NCI-H2196 treated with DMSO at 0.1 percent for 48 hours (cell line): Measurements from ENCODE around the gene OVOL1.
"Not testable (repeated sequence)": the region's sequence is repeated elsewhere in the genome, so short reads cannot be mapped to it uniquely, and the experiment has no call there.

Source experiments
- DNase-seq: peaks from one replicate; lab custom pipeline; 2025; ENCODE audit not compliant: unreplicated experiment; lab: John Stamatoyannopoulos, UW

Gene OVOL1

DNA sequence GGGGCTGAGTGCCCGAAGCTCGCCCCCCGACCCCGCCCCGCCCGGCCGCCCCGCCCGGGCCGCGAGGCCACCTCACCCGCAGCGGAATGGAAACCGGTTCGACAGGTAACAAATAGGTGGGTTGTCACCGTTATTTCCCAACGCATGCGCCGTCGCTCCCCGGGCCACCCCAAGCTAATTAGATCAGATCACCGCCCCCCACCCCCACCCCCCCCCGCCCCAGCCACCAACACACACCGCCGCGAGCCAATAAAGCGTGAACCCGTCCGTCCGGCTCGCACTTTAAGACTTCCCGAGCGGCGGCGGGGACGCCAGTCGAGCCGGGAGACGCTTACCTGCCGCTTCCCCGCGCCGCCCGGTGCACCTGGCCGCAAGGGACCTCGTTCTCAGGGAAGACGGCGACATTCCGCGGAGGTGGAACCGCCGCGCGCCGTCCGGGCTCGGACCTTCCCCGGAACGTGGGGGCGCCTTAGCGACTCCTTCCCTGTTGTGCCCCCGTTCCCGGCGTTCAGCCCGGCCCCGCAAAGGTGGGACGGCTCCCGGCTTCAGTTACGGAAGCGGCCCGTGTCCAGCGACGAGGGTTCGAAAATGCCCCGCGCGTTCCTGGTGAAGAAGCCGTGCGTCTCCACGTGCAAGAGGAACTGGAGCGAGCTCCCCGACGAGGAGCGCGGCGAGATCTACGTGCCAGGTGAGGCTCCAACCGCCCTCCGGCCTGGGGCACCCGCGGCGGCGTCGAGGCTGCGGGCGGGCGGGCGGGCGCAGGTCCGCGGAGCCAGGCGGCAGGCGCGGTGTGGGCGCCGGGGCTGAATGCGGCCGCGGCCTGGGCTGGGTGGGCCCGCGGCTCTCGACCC, at the start of gene OVOL1:
TSS of gene OVOL1 (plus strand) at position 278 of the 851 bp plus-strand sequence. CDS start at position 589, 311 bp downstream.
- DNase-seq = peak; percentile 36

DNA sequence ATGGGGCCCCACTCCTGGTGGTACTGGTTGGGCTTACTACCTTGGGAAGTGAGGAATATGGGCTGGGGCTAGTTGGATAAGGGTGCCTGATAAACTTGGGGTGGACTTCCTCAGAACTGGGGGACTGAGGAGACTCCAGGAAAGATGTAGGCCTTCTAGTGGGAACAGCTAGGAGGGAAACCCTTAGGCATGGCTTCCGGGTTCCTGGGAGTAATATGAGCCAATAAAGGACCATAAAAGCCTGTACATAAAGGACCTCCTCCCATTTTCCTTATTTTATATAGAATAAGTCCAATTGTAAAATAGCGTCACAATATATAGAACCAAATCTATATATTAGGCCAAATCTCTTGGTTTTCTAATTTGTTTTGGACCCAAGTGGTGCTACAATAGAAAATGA, 47.8 kb upstream of the OVOL1 start:
- no peak for DNase-seq

DNA sequence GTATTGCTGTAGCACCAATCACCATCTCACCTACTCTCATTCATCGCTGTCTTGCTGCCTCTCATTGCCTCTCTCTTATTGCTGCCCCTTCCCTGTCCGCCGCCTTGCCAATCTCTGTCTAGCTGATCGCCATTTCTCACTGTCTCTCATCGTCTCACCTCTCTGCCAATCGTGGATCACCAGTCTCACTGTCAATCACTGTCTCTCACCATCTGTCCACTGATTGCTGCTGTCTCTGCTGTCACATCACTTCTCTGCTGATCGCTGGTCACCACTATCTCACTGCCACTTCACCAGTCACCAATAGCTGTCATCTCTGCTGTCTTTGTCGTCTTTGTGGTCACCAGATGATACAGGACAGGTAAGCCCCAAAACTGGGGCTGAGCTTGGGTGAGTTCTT, 45.7 kb upstream of the OVOL1 start:
- no peak for DNase-seq

DNA sequence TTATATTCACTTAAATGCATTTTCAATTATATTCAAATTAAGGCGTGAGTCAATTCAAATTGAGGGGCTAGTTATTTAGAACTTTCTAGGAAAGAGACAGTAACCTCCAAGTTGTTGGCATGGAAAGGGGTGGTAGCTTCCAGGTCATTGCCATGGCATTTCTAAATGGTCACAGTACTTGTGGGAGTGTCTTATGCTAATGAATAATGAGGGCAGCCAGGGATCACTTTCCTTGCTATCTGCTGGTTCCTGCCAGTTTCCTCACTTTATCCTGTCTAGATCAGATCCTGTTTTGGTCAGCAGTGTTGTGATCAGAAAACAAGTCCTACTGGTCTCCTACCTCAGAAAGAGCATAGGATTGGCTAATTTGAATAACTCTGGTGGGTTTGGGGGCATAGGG, 44.5 kb upstream of the OVOL1 start:
- DNase-seq = no peak

DNA sequence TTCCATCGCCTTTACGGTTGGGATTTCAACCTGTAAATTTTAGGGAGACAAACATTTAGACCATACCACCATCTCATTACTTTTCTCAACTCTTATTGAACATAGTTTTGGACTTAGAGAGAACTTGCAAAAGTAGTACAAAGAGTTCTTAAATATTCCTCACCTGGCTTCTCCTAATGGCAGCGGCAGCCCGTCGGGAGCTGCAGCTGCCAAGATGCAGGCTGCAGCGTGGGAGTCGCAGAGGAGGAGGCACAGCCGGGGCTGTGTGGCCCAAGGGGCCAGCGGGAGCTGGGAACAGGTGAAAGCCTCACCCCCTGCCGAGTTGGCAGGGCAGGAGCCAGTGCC, 43.2 kb upstream of the OVOL1 start:
- DNase-seq = no peak

- no peak for DNase-seq
Observed at GRCh38 chr11:65744026-65744698, 42.7 kb upstream of the OVOL1 start.

DNA sequence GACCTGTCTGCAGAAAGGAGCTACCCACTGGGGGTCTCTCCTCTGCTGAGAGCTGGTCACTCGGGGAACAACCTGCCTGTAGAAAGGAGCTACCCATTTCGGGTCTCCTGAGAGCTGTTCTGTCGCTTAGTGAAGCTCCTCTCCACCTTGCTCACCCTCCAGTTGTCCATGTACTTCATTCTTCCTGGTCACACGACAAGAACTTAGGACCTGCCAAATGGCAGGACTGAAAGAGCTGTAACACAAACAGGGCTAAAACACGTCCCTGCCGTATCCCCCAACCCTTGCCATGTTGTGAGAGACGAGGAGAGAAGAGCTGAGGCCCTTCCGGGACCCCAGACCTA, 42.2 kb upstream of the OVOL1 start:
- DNase-seq = no peak

DNA sequence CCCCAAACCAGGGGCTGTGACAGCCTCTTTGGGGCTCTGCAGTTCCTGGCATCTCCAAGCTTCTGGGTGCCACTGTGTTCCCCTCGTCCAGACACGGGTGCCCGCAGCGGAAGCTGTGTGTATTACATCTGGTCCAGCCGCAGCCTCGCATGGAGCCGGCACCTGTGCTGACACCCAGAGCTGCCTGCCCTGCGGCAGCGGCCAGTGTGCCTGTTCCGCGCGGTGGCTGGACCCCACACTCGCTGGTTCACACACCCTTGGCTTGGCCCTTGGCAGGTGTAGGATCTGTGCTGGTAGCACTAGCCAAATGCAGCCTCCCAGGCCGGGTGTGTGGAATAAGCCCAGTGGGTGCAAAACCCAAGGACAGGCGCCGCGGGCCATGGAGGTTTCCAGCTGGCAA, 41.8 kb upstream of the OVOL1 start:
- DNase-seq = no peak

DNA sequence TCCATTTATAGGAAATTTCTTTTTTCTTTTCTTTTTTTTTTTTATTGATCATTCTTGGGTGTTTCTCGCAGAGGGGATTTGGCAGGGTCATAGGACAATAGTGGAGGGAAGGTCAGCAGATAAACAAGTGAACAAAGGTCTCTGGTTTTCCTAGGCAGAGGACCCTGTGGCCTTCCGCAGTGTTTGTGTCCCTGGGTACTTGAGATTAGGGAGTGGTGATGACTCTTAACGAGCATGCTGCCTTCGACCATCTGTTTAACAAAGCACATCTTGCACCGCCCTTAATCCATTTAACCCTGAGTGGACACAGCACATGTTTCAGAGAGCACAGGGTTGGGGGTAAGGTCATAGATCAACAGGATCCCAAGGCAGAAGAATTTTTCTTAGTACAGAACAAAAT, 24.7 kb upstream of the OVOL1 start:
- not testable (repeated sequence) for DNase-seq

- DNase-seq = not testable (repeated sequence)
Observed at GRCh38 chr11:65762816-65763215, 24.0 kb upstream of the OVOL1 start.

GRCh38 chr11:65764434-65764833, 22.4 kb upstream of the OVOL1 start:
- no peak for DNase-seq

DNA sequence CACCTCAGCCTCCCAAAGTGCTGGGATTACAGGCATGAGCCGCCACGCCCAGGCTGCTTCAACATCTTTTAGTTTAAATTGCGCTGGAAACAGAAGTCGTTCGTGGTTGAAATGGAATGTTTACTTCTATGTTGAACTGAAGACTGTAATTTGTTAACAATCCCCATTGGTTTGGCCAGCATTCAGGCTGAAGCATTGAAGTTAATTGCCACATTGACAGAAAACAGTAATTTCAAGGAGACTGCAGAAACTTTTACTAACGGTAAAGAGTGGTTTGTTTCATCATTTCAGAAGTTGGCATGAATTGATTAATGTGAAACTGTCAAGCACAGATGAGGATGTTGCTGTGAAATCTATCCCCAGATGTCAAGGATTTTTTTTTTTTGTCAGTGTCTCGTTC, 20.3 kb upstream of the OVOL1 start:
- DNase-seq = no peak

DNA sequence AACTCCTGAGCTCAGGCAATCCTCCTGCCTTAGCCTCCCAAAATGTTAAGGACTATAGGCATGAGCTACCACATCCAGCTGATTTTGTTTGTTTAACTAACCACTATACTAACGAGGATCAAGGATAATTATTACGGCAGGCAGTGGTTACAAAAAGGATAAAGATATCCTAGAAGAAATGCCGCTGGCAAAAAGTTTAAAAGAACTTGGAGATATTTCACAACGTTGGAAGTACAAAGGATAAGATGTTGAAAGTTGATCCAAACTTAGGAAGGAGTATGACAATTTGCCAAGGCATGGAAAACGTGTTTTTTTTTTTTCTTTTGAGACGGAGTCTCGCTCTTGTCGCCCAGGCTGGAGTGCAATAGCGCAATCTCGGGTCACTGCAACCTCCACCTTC, 19.5 kb upstream of the OVOL1 start:
- DNase-seq = no peak

GRCh38 chr11:65767806-65768205, 19.1 kb upstream of the OVOL1 start:
- not testable (repeated sequence) for DNase-seq

DNA sequence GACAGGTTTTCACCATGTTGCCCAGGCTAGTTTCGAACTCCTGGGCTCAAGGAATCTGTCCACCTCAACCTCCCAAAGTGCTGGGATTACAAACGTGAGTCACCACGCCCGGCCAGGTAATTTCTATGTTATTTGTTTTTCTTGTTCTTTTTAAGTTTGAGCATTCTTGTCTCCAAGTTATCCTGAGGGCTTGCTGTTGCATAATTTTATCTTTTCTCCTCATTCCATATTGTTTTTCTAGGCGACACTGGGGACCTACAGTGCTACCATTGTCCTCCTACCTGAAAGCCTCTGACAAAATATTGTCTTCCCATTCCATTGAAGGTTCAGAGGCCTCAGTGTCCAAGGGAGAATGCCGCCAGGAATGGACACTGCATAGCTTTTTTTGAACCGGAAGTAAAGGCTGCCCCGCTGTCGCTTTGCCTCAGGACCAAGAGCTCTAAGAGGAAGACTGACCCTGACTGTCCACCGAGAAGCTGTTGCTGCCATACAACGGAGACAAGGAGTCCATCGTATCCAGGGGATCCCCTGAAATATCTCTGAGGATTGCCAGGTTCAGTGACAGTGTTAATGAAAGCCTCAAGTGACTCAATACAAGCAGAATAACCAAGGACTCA, 15.8 kb upstream of the OVOL1 start:
- DNase-seq = no peak

GRCh38 chr11:65771589-65772112, 15.2 kb upstream of the OVOL1 start:
- no peak for DNase-seq

DNA sequence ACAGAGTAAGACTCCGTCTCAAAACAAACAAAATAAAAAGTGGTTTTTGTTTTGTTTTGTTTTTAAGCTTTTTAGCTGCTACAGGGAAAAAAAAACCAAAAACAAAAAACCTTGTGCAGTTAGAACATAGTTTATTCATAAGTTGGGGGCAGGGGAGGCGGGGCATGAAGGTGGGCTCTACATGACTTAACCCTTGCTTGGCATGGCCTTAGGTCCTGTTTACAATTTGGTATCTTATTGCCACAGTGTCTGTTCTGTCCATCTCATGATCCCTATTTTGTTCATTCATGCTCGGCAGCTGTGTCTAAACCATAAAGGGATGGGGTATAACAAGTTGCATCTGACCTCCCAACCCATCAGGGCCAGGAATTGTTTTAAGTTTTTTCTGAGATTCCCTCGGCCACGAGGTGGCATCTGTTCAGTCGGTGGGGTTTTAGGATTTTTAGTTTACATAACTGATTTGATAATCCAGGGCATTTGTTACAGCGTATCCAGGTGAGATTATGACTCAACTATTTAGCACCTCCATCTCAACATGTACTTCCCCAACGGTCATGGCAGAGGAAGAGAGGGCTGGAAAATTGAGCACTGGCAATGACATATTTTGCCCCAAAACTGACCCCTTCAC, 13.0 kb upstream of the OVOL1 start:
- DNase-seq = no peak

- no peak for DNase-seq
Observed at GRCh38 chr11:65774525-65775306, 12.1 kb upstream of the OVOL1 start.

- DNase-seq = no peak
Observed at GRCh38 chr11:65776196-65776595, 10.7 kb upstream of the OVOL1 start.

- no peak for DNase-seq
Observed at GRCh38 chr11:65776710-65777141, 10.1 kb upstream of the OVOL1 start.

DNA sequence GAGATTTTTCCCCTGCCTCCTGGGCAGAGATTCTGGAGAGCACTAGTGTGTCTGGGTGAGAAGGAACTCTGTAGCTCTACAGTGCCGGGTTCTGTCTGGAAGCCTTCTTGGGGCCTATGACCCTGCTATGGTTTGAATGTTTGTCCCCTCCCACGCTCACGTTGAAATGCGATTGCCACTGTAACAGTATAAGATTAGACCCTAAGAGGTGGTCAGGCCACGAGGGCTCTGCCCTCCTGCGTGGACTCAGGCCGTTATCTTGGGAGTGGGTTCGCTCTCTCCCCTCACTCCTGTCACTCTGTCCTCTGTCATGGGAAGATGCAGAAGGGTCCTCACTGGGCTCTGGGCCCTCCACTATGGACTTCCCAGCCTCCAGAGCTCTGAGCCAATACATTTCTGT, 9.6 kb upstream of the OVOL1 start:
- DNase-seq = no peak
